HepG2 (cell line): Measurements from ENCODE around the gene SCYGR4. TPM values are rescaled to one million over a fixed set of nuclear protein-coding genes. Genes with fewer than 3 reads are reported as not detected.
A peak's percentile ranks its signal among the peaks of the same experiment; 100 is the strongest.

Source experiments
- ATAC-seq: fragments of 200-7000 bp; cut with Tn5 transposase; 3 replicates; pipeline ENCODE4 v1.9.1; 2020; ENCODE audit warnings: mild to moderate bottlenecking, moderate library complexity
- BruUV-seq: library from RNA; stranded (reverse); fragments of 400-500 nt; replicated peaks from 2 replicates; lab custom pipeline; 2021; lab: Mats Ljungman, UMichigan
- CTCF ChIA-PET: fragments of 300-600 bp; formaldehyde crosslinking; extraction: SDS; loops from one replicate; lab custom pipeline; 2021; ENCODE audit warnings: low total read pairs, inconsistent platforms, low intra/inter-chr PET ratio; lab: Yijun Ruan, JAX
- POLR2A ChIA-PET: fragments of 350-600 bp; sonication (Branson Sonifier 250); formaldehyde crosslinking; loops from one replicate; lab custom pipeline; 2020; ENCODE audit warnings: antibody characterized with exemption, inconsistent platforms; lab: Yijun Ruan, JAX
- DNase-seq: peaks from one replicate; pipeline ENCODE4 v3.0.0-alpha.2; 2015; ENCODE audit warnings: low spot score
- FAIRE-seq: peaks from 3 replicates; lab custom pipeline; 2011; peaks lifted over from hg19 to GRCh38; lab: Jason Lieb, UNC
- H2AFZ ChIP-seq: one replicate; pipeline ENCODE4 v1.6.1; 2011; ENCODE audit warnings: low read length, inconsistent platforms
- H3K27ac ChIP-seq: fragments of 300-600 bp; 3 replicates; pipeline ENCODE4 v1.8.0; 2011; ENCODE audit warnings: mixed run types, mild to moderate bottlenecking, mixed read lengths, low read length, inconsistent platforms; ENCODE audit not compliant: insufficient read depth; ENCODE audit errors: extremely low read length
- H3K27me3 ChIP-seq, 2 experiments: fragments of 200-600 bp in 1 of 2; 2 replicates in 1 of 2; 3 replicates in 1 of 2; pipeline versions ENCODE4 v1.6.0 to v1.8.0; 2011; ENCODE audit warnings: low read length in 2 of 2, mild to moderate bottlenecking in 2 of 2, moderate library complexity in 2 of 2, inconsistent platforms in 1 of 2; ENCODE audit not compliant: insufficient read depth in 2 of 2, control insufficient read depth in 1 of 2
- H3K36me3 ChIP-seq, 2 experiments: fragments of 200-600 bp in 1 of 2; replicated peaks in 1 of 2; 2 replicates in 1 of 2; 3 replicates in 1 of 2; pipeline versions ENCODE4 v1.5.1 to v1.8.0; 2011; ENCODE audit warnings: low read length in 2 of 2, inconsistent platforms in 1 of 2; ENCODE audit not compliant: insufficient read depth in 2 of 2, control insufficient read depth in 1 of 2
- H3K4me1 ChIP-seq: 2 replicates; pipeline ENCODE4 v1.5.1; 2012; ENCODE audit warnings: low read length, inconsistent platforms; ENCODE audit not compliant: insufficient read depth
- H3K4me2 ChIP-seq: 2 replicates; pipeline ENCODE4 v1.6.0; 2011; ENCODE audit warnings: low read depth, low read length, inconsistent platforms
- H3K4me3 ChIP-seq, 3 experiments: fragments of 200-600 bp in 1 of 3; sonication (generic), shearing (Covaris generic) in 1 of 3; replicated peaks in 1 of 3; 2 replicates each; pipeline ENCODE4 v1.5.1; 2011 to 2016; ENCODE audit warnings: low read length in 3 of 3, inconsistent platforms in 2 of 3, low read depth in 2 of 3, mild to moderate bottlenecking in 2 of 3, control low read depth in 1 of 3, mixed read lengths in 1 of 3; ENCODE audit not compliant: insufficient read depth in 1 of 3
- H3K79me2 ChIP-seq: one replicate; pipeline ENCODE4 v1.6.1; 2011; ENCODE audit warnings: low read length, inconsistent platforms; ENCODE audit not compliant: insufficient read depth
- H3K9ac ChIP-seq: 2 replicates; pipeline ENCODE4 v1.6.0; 2011; ENCODE audit warnings: mild to moderate bottlenecking, low read depth, low read length, inconsistent platforms; ENCODE audit not compliant: insufficient read depth
- H3K9me3 ChIP-seq: 2 replicates; pipeline ENCODE4 v1.5.1; 2012; ENCODE audit warnings: mild to moderate bottlenecking, low read length
- H4K20me1 ChIP-seq: 2 replicates; pipeline ENCODE4 v1.6.0; 2011; ENCODE audit warnings: inconsistent platforms, mild to moderate bottlenecking, low read length, moderate library complexity; ENCODE audit not compliant: insufficient read depth
- ESRRA ChIP-seq: sonication (generic); formaldehyde crosslinking; IDR thresholded peaks from 2 replicates; pipeline ENCODE4 v1.5.1; 2020; ENCODE audit warnings: mild to moderate bottlenecking, low read depth, missing genetic modification reagents
- HNF4G ChIP-seq, 2 experiments: sonication (generic) in 1 of 2; formaldehyde crosslinking in 1 of 2; IDR thresholded peaks; 2 replicates each; pipeline versions ENCODE4 v1.4.0 to v1.6.1; 2011 to 2020; ENCODE audit warnings: borderline replicate concordance in 2 of 2, low read depth in 2 of 2, mild to moderate bottlenecking in 2 of 2, low read length in 1 of 2, missing genetic modification reagents in 1 of 2, moderate library complexity in 1 of 2
- ONECUT2 ChIP-seq: sonication (generic); formaldehyde crosslinking; IDR thresholded peaks from 2 replicates; pipeline ENCODE4 v1.4.0; 2020; ENCODE audit warnings: missing genetic modification reagents
- SMAD9 ChIP-seq: sonication (generic); formaldehyde crosslinking; IDR thresholded peaks from 2 replicates; pipeline ENCODE4 v1.5.1; 2020; ENCODE audit warnings: mild to moderate bottlenecking, missing genetic modification reagents
- ZNF234 ChIP-seq: sonication (generic); formaldehyde crosslinking; conservative IDR thresholded peaks from 2 replicates; pipeline ENCODE4 v1.5.1; 2020; ENCODE audit warnings: mild to moderate bottlenecking, missing genetic modification reagents
- ZNF3 ChIP-seq: IDR thresholded peaks from 2 replicates; pipeline ENCODE4 v1.7.0; 2017; ENCODE audit warnings: inconsistent platforms
- ZNF33A ChIP-seq: sonication (generic); formaldehyde crosslinking; IDR thresholded peaks from 2 replicates; pipeline ENCODE4 v1.5.1; 2020; ENCODE audit warnings: missing genetic modification reagents, mild to moderate bottlenecking, moderate library complexity, borderline replicate concordance
- ZNF543 ChIP-seq: sonication (generic); formaldehyde crosslinking; IDR thresholded peaks from 2 replicates; pipeline ENCODE4 v1.4.0; 2020; ENCODE audit warnings: mild to moderate bottlenecking, missing genetic modification reagents
- WGBS: methylation state at CpG from one replicate; pipeline ENCODE4 v1.1.6; 2017; ENCODE audit warnings: low lambda C conversion rate; 5-methylcytosine and 5-hydroxymethylcytosine counted together
- in situ Hi-C: cut with HindIII; loops from 2 replicates; pipeline ENCODE4 v1.10.0; 2017; ENCODE audit warnings: low pct_unique_long_range_greater_than_20kb; ENCODE audit not compliant: extremely low pct_ligation_motif_present
- intact Hi-C: fragments of 100-400 bp; cut with micrococcal nuclease; formaldehyde crosslinking; loops from one replicate; pipeline ENCODE4 v1.10.0; 2022; ENCODE audit not compliant: unreplicated experiment
- polyA plus RNA-seq, 8 experiments: library from polyadenylated mRNA; depleted of rRNA in 3 of 8; stranded (reverse) in 7 of 8; unstranded in 1 of 8; fragments of >200 nt; fragmentation: Illumina TruSeq in 4 of 8; extraction: Trizol in 4 of 8; gene quantifications; 2 replicates each; pipeline versions ENCODE4 v1.2.1 to v1.2.3, GENCODE V29; 2011 to 2016; ENCODE audit warnings: low read depth in 4 of 8, missing spikeins in 1 of 8, mixed read lengths in 1 of 8; ENCODE audit not compliant: insufficient read depth in 1 of 8
- total RNA-seq, 5 experiments: library from RNA; depleted of rRNA; stranded (reverse); fragments of >200 nt; fragmentation: Illumina TruSeq; extraction: Trizol; gene quantifications; 2 replicates each; pipeline ENCODE4 v1.2.3, GENCODE V29; 2016; ENCODE audit warnings: low read depth in 1 of 5
- TF ChIP-seq, protein P1 (sequence below): sonication (generic); formaldehyde crosslinking; IDR thresholded peaks from 2 replicates; pipeline ENCODE4 v1.4.0; 2020; ENCODE audit warnings: mild to moderate bottlenecking, missing genetic modification reagents
- TF ChIP-seq, protein P2 (sequence below): sonication (generic); formaldehyde crosslinking; conservative IDR thresholded peaks from 2 replicates; pipeline ENCODE4 v1.4.0; 2020; ENCODE audit warnings: mild to moderate bottlenecking, missing genetic modification reagents, moderate library complexity
- TF ChIP-seq, protein P3 (sequence below): IDR thresholded peaks from 2 replicates; pipeline ENCODE4 v1.6.1; 2016; ENCODE audit warnings: missing compliant biosample characterization, missing genetic modification reagents, borderline replicate concordance

The SCYGR4 gene
- total and polyA plus RNA-seq, 2 of the 13 experiments (the other 11 are each of a cell fraction or from before 2014, with no cell fraction given), result not detected

DNA sequence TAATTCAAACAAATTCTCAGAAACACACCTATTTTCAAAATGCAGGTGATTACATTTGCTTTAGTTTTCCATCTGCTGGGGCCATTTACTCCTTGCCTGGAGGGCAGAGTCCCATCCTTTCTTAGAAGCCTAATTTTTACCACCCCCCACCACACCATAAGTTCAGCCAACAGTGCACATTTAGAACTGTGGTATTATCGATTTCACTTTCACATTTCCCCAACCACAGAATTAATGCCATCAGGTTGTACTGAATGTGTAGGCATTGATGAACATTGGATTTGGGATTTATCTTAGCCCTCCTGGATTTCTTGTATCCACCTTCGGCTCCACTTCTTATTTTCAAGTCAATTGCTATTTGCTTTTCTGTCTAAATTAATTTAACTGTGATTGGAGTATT, 7.2 kb upstream of the SCYGR4 start:
- H3K27me3 ChIP-seq, result no peaks in the 10 kb centered on the region; a peak in 1 of 5 replicates
- H3K9ac ChIP-seq, result no peak overlapping the region
- no peaks in the 10 kb centered on the region for H3K9me3 ChIP-seq
- ATAC-seq (no peak), DNase-seq (no peak)
- CTCF ChIA-PET, result no interaction called here
- POLR2A ChIA-PET, result no interaction called here
- intact Hi-C loops, result no loop called here
- H3K4me1 ChIP-seq, result peaks cover 4% of the 10 kb centered on the region
- no peaks in the 10 kb centered on the region for H4K20me1 ChIP-seq
- no peak overlapping the region for H2AFZ ChIP-seq
- H3K4me3 ChIP-seq, result no peak overlapping the region
- no peaks in the 10 kb centered on the region for H3K79me2 ChIP-seq
- no peak for TF ChIP-seq ONECUT2 (CRISPR knock-in tag)
- no peak for TF ChIP-seq ZNF543 (CRISPR knock-in tag)
- TF ChIP-seq, all 625 proteins: peak for 0
- BruUV-seq, result no TSS peak
- no peak overlapping the region for H3K4me2 ChIP-seq
- H3K36me3 ChIP-seq, result no peaks in the 10 kb centered on the region
- no peak overlapping the region for H3K27ac ChIP-seq
- WGBS, result 54% methylated on average over 2 of the region's 2 CpGs
- FAIRE-seq, result peak; percentile 23
- in situ Hi-C loops, result no loop called here

DNA sequence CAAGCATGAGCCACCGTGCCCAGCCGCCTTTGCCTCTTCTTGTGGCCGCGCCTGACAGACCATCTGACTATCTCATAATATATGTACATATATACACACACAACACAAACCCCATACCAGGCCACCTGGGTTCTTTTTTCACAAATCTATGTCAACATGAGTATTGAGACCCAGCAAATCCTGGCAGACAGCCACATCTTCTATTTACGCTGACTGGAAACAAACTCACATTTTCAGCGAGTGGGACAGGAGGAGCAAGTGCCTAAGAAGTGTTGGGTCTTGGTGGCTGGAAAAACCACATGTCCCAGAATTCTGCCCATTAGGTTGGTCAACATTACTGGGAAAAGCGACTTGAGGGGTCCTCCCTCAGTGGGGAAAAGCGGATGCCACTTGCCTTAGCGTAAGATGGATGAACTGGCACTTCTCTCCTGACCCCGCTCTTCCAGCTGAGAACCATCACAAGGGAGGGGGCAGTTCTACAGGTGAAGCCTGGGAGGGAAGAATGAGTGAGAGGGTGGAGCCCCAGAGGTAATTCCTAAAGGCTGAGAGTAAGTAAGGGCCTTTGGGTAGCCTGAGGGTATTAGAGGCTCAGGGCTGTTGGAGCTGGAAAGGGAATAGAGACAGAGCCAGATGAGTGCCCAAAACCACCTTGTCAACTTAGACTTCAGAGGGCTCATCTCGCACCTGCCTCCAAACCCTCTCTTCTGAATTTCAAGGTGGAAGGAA, 4.6 kb upstream of the SCYGR4 start:
- Histone ChIP-seq H3K79me2 (no peaks in the 10 kb centered on the region), H3K27ac (no peak overlapping the region), H2AFZ (no peak overlapping the region), H4K20me1 (no peaks in the 10 kb centered on the region), H3K36me3 (no peaks in the 10 kb centered on the region), H3K27me3 (no peaks in the 10 kb centered on the region; a peak in 2 of 5 replicates), H3K4me1 (peaks cover 16% of the 10 kb centered on the region), H3K9ac (no peak overlapping the region), H3K4me2 (no peak overlapping the region), H3K4me3 (no peak overlapping the region), H3K9me3 (no peaks in the 10 kb centered on the region)
- no TSS peak for BruUV-seq
- ATAC-seq (no peak), DNase-seq (no peak), FAIRE-seq (no peak)
- intact Hi-C loops (no loop called here), in situ Hi-C loops (no loop called here)
- ChIA-PET CTCF (no interaction called here), POLR2A (no interaction called here)
- 60% methylated on average over 11 of the region's 11 CpGs for WGBS
- no peak for TF ChIP-seq ZNF33A (CRISPR knock-in tag)
- no peak for TF ChIP-seq SMAD9 (CRISPR knock-in tag)
- no peak for TF ChIP-seq ESRRA (CRISPR knock-in tag)
- no peak for TF ChIP-seq ZNF234
- TF ChIP-seq ZNF3 (CRISPR knock-in tag), result no peak
- TF ChIP-seq, protein P1, sequence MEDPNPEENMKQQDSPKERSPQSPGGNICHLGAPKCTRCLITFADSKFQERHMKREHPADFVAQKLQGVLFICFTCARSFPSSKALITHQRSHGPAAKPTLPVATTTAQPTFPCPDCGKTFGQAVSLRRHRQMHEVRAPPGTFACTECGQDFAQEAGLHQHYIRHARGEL (CRISPR knock-in tag), result no peak
- TF ChIP-seq, protein P2, sequence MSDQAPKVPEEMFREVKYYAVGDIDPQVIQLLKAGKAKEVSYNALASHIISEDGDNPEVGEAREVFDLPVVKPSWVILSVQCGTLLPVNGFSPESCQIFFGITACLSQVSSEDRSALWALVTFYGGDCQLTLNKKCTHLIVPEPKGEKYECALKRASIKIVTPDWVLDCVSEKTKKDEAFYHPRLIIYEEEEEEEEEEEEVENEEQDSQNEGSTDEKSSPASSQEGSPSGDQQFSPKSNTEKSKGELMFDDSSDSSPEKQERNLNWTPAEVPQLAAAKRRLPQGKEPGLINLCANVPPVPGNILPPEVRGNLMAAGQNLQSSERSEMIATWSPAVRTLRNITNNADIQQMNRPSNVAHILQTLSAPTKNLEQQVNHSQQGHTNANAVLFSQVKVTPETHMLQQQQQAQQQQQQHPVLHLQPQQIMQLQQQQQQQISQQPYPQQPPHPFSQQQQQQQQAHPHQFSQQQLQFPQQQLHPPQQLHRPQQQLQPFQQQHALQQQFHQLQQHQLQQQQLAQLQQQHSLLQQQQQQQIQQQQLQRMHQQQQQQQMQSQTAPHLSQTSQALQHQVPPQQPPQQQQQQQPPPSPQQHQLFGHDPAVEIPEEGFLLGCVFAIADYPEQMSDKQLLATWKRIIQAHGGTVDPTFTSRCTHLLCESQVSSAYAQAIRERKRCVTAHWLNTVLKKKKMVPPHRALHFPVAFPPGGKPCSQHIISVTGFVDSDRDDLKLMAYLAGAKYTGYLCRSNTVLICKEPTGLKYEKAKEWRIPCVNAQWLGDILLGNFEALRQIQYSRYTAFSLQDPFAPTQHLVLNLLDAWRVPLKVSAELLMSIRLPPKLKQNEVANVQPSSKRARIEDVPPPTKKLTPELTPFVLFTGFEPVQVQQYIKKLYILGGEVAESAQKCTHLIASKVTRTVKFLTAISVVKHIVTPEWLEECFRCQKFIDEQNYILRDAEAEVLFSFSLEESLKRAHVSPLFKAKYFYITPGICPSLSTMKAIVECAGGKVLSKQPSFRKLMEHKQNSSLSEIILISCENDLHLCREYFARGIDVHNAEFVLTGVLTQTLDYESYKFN (CRISPR knock-in tag), result no peak
- TF ChIP-seq, protein P3, sequence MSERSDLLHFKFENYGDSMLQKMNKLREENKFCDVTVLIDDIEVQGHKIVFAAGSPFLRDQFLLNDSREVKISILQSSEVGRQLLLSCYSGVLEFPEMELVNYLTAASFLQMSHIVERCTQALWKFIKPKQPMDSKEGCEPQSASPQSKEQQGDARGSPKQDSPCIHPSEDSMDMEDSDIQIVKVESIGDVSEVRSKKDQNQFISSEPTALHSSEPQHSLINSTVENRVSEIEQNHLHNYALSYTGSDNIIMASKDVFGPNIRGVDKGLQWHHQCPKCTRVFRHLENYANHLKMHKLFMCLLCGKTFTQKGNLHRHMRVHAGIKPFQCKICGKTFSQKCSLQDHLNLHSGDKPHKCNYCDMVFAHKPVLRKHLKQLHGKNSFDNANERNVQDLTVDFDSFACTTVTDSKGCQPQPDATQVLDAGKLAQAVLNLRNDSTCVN, result no peak
- TF ChIP-seq HNF4G (IDR thresholded peaks at IDR 0.05; ENCODE audit: borderline replicate concordance, low read depth, low read length), result no peak
- TF ChIP-seq HNF4G (CRISPR knock-in tag; IDR thresholded peaks at IDR 0.05; ENCODE audit: borderline replicate concordance, low read depth), result no peak
